H1 (cell line): Measurements from ENCODE around the gene CSN1S1. TPM values are rescaled to one million over a fixed set of nuclear protein-coding genes. Genes with fewer than 3 reads are reported as not detected.

Source experiments
- POLR2A ChIP-seq, 2 experiments: IDR thresholded peaks; 1 replicate in 1 of 2; 2 replicates in 1 of 2; pipeline ENCODE4 v1.6.1; 2011; ENCODE audit warnings: low read depth in 2 of 2, low read length in 2 of 2, mild to moderate bottlenecking in 2 of 2; ENCODE audit errors: control extremely low read depth in 1 of 2
- RNF2 ChIP-seq: fragments of 200-900, 300-1000 bp; sonication (generic); IDR thresholded peaks from 2 replicates; pipeline ENCODE4 v1.7.1; 2016; ENCODE audit warnings: borderline replicate concordance, low read depth, mild to moderate bottlenecking, antibody characterized with exemption, low read length; ENCODE audit not compliant: poor library complexity, severe bottlenecking; ENCODE audit errors: missing control alignments
- RXRA ChIP-seq: IDR thresholded peaks from 2 replicates; pipeline ENCODE4 v1.6.1; 2011; ENCODE audit warnings: low read depth, mild to moderate bottlenecking, low read length, moderate library complexity; ENCODE audit not compliant: insufficient read depth
- SIRT6 ChIP-seq: IDR thresholded peaks from one replicate; pipeline ENCODE4 v1.7.1; 2012; ENCODE audit warnings: low read length, inconsistent platforms
- SIX5 ChIP-seq: IDR thresholded peaks from 2 replicates; pipeline ENCODE4 v1.6.1; 2011; ENCODE audit warnings: mild to moderate bottlenecking, low read depth, low read length
- polyA plus RNA-seq, 7 experiments: library from polyadenylated mRNA; depleted of rRNA in 3 of 7; stranded (reverse) in 5 of 7; unstranded in 2 of 7; fragments of >200 nt in 5 of 7; fragments of 200-250 nt in 2 of 7; gene quantifications; 1 replicate in 5 of 7; 2 replicates in 1 of 7; 4 replicates in 1 of 7; pipeline versions ENCODE4 v1.2.1 to v1.2.3, GENCODE V29; 2011 to 2013; ENCODE audit warnings: missing spikeins in 2 of 7, mixed read lengths in 2 of 7
- total RNA-seq: library from RNA; stranded (reverse); fragmentation: NEBNext Ultra II Directional; extraction: Animal tissue kit (Norgen Biotek cat#: 25700); gene quantifications from 2 replicates; pipeline ENCODE4 v1.2.1, GENCODE V29; 2021

The CSN1S1 gene
- total and polyA plus RNA-seq, 2 of the 8 experiments (the other 6 are each of a cell fraction or from before 2014, with no cell fraction given) = not detected

DNA sequence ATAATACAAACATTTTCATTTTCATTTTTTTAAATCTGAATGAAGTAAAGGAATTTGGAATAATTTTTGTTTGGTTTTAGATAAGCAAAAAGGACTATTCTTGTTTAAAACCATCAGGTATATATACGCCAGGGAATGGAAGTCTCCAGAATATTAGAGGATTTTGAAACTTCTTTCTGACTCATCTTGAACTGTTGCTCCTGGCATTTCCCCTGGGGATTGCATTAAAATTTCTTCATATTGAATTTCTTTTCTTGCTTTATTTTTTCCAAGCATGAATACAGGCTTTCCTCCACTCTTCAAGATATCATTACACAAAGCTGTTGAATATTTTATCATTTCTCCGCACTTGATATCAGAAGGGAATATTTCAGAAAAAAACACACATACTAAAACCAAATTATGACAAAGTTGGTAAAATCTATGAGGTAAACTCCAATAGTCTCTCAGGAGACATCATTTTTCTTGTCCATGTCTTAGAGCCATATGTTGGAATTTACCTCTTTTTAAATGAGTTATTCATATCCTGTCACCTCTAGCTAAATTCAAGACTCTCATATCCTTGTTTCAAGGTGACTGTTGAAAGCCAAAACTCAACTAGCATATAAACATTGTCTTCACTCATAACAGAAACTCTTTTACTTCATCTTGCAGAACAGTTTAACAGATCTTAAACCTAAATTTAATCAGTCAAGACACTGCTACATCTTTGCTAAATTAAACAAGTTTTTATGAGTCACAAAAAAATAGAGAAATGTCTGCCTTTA lies 20.7 kb upstream of the CSN1S1 start (continued):
- TF ChIP-seq SIRT6 = no peak
- no peak for TF ChIP-seq RXRA
- no peak for TF ChIP-seq POLR2A (IDR thresholded peaks at IDR 0.05; ENCODE audit: control extremely low read depth in 1 of 2, low read depth in 2 of 2, low read length in 2 of 2)
- no peak for TF ChIP-seq RNF2
- TF ChIP-seq SIX5 = no peak
- TF ChIP-seq, all 59 proteins: peak for 0
